ENCODE results near the gene TBC1D1. TPM values are rescaled to one million over a fixed set of nuclear protein-coding genes. Genes with fewer than 3 reads are reported as not detected.

TBC1D1 gene
- polyA plus RNA-seq, 1 donor from 2014 or later = 23.2 TPM

DNA sequence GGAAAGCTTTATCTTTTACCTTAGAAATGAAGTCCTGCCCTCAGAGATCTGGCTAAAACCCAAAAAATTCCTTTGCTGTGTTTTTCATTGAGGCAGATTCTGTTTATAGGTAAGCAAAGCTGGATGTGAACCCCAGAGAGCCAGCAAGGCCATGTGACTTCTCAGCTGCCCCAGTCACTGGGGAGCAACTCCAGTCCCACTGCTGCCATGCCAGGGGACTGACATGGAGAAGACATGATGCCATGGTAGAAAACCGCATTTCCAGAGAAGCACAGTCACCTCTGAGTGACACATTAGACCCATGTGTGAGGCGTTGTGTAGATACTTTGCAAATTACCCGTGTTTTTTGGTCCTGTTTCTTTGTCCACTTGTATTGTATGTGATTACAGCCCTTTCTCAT, 114.8 kb downstream of the TBC1D1 start:
- no peak overlapping the region for H3K4me2 ChIP-seq (ENCODE audit: low read length)
- H4K20me1 ChIP-seq (ENCODE audit: insufficient read depth) = no peaks in the 10 kb centered on the region
- TF ChIP-seq EZH2 (IDR thresholded peaks at IDR 0.05; ENCODE audit: borderline replicate concordance, insufficient read depth, low read length, poor library complexity, severe bottlenecking) (no peak), EP300 (conservative IDR thresholded peaks at IDR 0.05; ENCODE audit: poor library complexity, severe bottlenecking) (no peak), TAF1 (IDR thresholded peaks at IDR 0.05; ENCODE audit: low read depth) (no peak), POLR2AphosphoS5 (IDR thresholded peaks at IDR 0.05) (no peak), SMC3 (conservative IDR thresholded peaks at IDR 0.05; ENCODE audit: poor library complexity) (no peak), MXI1 (conservative IDR thresholded peaks at IDR 0.05; ENCODE audit: poor library complexity, severe bottlenecking) (no peak), RAD21 (conservative IDR thresholded peaks at IDR 0.05) (no peak)
- TF ChIP-seq, protein P1, sequence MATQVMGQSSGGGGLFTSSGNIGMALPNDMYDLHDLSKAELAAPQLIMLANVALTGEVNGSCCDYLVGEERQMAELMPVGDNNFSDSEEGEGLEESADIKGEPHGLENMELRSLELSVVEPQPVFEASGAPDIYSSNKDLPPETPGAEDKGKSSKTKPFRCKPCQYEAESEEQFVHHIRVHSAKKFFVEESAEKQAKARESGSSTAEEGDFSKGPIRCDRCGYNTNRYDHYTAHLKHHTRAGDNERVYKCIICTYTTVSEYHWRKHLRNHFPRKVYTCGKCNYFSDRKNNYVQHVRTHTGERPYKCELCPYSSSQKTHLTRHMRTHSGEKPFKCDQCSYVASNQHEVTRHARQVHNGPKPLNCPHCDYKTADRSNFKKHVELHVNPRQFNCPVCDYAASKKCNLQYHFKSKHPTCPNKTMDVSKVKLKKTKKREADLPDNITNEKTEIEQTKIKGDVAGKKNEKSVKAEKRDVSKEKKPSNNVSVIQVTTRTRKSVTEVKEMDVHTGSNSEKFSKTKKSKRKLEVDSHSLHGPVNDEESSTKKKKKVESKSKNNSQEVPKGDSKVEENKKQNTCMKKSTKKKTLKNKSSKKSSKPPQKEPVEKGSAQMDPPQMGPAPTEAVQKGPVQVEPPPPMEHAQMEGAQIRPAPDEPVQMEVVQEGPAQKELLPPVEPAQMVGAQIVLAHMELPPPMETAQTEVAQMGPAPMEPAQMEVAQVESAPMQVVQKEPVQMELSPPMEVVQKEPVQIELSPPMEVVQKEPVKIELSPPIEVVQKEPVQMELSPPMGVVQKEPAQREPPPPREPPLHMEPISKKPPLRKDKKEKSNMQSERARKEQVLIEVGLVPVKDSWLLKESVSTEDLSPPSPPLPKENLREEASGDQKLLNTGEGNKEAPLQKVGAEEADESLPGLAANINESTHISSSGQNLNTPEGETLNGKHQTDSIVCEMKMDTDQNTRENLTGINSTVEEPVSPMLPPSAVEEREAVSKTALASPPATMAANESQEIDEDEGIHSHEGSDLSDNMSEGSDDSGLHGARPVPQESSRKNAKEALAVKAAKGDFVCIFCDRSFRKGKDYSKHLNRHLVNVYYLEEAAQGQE (IDR thresholded peaks at IDR 0.05; ENCODE audit: borderline replicate concordance) = no peak
- TF ChIP-seq, protein P2, sequence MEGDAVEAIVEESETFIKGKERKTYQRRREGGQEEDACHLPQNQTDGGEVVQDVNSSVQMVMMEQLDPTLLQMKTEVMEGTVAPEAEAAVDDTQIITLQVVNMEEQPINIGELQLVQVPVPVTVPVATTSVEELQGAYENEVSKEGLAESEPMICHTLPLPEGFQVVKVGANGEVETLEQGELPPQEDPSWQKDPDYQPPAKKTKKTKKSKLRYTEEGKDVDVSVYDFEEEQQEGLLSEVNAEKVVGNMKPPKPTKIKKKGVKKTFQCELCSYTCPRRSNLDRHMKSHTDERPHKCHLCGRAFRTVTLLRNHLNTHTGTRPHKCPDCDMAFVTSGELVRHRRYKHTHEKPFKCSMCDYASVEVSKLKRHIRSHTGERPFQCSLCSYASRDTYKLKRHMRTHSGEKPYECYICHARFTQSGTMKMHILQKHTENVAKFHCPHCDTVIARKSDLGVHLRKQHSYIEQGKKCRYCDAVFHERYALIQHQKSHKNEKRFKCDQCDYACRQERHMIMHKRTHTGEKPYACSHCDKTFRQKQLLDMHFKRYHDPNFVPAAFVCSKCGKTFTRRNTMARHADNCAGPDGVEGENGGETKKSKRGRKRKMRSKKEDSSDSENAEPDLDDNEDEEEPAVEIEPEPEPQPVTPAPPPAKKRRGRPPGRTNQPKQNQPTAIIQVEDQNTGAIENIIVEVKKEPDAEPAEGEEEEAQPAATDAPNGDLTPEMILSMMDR (IDR thresholded peaks at IDR 0.05; ENCODE audit: poor library complexity, severe bottlenecking) = no peak

GRCh38 chr4:38007645-38008044, 116.8 kb downstream of the TBC1D1 start:
- no peaks in the 10 kb centered on the region for H4K20me1 ChIP-seq (ENCODE audit: insufficient read depth)
- no peak overlapping the region for H3K27ac ChIP-seq (ENCODE audit: low read length)
- H3K9me2 ChIP-seq (ENCODE audit: insufficient read depth, low read length) = no peaks in the 10 kb centered on the region
- no peak overlapping the region for H2AFZ ChIP-seq (ENCODE audit: low read depth, low read length)
- no peak overlapping the region for H3K4me3 ChIP-seq (ENCODE audit: low read length)
- no peak overlapping the region for H3K9ac ChIP-seq (ENCODE audit: low read length)
- no peak overlapping the region for H3K4me2 ChIP-seq (ENCODE audit: low read length)
- H3K36me3 ChIP-seq (ENCODE audit: insufficient read depth, low read length) = no peaks in the 10 kb centered on the region
- TF ChIP-seq SMC3 (conservative IDR thresholded peaks at IDR 0.05; ENCODE audit: poor library complexity) (no peak), TAF1 (IDR thresholded peaks at IDR 0.05; ENCODE audit: low read depth) (no peak), EP300 (conservative IDR thresholded peaks at IDR 0.05; ENCODE audit: poor library complexity, severe bottlenecking) (no peak), POLR2AphosphoS5 (IDR thresholded peaks at IDR 0.05) (no peak), RAD21 (conservative IDR thresholded peaks at IDR 0.05) (no peak), MXI1 (conservative IDR thresholded peaks at IDR 0.05; ENCODE audit: poor library complexity, severe bottlenecking) (no peak), EZH2 (IDR thresholded peaks at IDR 0.05; ENCODE audit: borderline replicate concordance, insufficient read depth, low read length, poor library complexity, severe bottlenecking) (no peak)
- TF ChIP-seq, protein P2 (IDR thresholded peaks at IDR 0.05; ENCODE audit: poor library complexity, severe bottlenecking) = no peak
- TF ChIP-seq, protein P1 (IDR thresholded peaks at IDR 0.05; ENCODE audit: borderline replicate concordance) = no peak
- no peaks in the 10 kb centered on the region for H3F3A ChIP-seq (ENCODE audit: insufficient read depth, low read length, poor library complexity, severe bottlenecking)
- H3K27me3 ChIP-seq (ENCODE audit: insufficient read depth, low read depth, low read length) = no peaks in the 10 kb centered on the region
- H3K79me2 ChIP-seq (replicated peaks; ENCODE audit: insufficient read depth, low read length) = no peaks in the 10 kb centered on the region
- no peaks in the 10 kb centered on the region for H3K9me3 ChIP-seq (ENCODE audit: low read length)

More for the DNA sequence above, 114.8 kb downstream of the TBC1D1 start:
- H3K9me2 ChIP-seq (ENCODE audit: insufficient read depth, low read length) = no peaks in the 10 kb centered on the region
- H3K36me3 ChIP-seq (ENCODE audit: insufficient read depth, low read length) = no peaks in the 10 kb centered on the region
- H3K79me2 ChIP-seq (replicated peaks; ENCODE audit: insufficient read depth, low read length) = no peaks in the 10 kb centered on the region
- no peak overlapping the region for H3K9ac ChIP-seq (ENCODE audit: low read length)
- no peak overlapping the region for H3K4me3 ChIP-seq (ENCODE audit: low read length)
- no peaks in the 10 kb centered on the region for H3K9me3 ChIP-seq (ENCODE audit: low read length)
- H3F3A ChIP-seq (ENCODE audit: insufficient read depth, low read length, poor library complexity, severe bottlenecking) = no peaks in the 10 kb centered on the region
- H3K27me3 ChIP-seq (ENCODE audit: insufficient read depth, low read depth, low read length) = no peaks in the 10 kb centered on the region
- H2AFZ ChIP-seq (ENCODE audit: low read depth, low read length) = no peak overlapping the region
- H3K27ac ChIP-seq (ENCODE audit: low read length) = no peak overlapping the region

Data from neural cell (in vitro differentiated cells).